ENCODE measurements around the gene RSRC2.
"Not testable (repeated sequence)": the region's sequence is repeated elsewhere in the genome, so short reads cannot be mapped to it uniquely, and the experiment has no call there.

DNA sequence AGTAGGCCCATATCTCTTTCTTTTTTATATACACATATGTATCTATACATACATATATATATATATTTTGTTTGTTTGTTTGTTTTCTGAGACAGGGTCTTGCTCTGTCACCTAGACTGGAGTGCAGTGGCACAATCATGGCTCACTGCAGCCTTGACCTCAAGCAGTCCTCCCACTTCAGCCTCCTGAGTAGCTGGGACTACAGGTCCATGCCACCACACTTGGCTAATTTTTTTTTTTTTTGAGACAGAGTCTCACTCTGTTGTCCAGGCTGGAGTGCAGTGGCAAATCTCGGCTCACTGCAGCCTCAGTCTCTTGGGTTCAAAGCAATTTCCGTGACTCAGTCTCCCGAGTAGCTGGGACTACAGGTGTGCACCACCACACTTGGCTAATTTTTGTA lies 38.9 kb downstream of the RSRC2 start:
- TF ChIP-seq, protein P1, sequence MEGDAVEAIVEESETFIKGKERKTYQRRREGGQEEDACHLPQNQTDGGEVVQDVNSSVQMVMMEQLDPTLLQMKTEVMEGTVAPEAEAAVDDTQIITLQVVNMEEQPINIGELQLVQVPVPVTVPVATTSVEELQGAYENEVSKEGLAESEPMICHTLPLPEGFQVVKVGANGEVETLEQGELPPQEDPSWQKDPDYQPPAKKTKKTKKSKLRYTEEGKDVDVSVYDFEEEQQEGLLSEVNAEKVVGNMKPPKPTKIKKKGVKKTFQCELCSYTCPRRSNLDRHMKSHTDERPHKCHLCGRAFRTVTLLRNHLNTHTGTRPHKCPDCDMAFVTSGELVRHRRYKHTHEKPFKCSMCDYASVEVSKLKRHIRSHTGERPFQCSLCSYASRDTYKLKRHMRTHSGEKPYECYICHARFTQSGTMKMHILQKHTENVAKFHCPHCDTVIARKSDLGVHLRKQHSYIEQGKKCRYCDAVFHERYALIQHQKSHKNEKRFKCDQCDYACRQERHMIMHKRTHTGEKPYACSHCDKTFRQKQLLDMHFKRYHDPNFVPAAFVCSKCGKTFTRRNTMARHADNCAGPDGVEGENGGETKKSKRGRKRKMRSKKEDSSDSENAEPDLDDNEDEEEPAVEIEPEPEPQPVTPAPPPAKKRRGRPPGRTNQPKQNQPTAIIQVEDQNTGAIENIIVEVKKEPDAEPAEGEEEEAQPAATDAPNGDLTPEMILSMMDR (conservative IDR thresholded peaks at IDR 0.05; ENCODE audit: low read depth, low read length): not testable (repeated sequence)
- TF ChIP-seq EZH2 (IDR thresholded peaks at IDR 0.05; ENCODE audit: borderline replicate concordance, low read depth, low read length, poor library complexity, severe bottlenecking): not testable (repeated sequence)
